HG03558 (cell line): ENCODE data around the gene CORIN.
"Not testable (repeated sequence)": the region's sequence is repeated elsewhere in the genome, so short reads cannot be mapped to it uniquely, and the experiment has no call there.

ENCODE experiments used
- ATAC-seq: cut with Tn5 transposase; IDR thresholded peaks from one replicate; pipeline ENCODE4 v1.9.1; 2021; ENCODE audit warnings: moderate number of reproducible peaks; ENCODE audit not compliant: unreplicated experiment; ENCODE audit errors: extremely low read depth

CORIN gene

GRCh38 chr4:47776353-47776752 is 61.5 kb downstream of the CORIN start:
- no peak for ATAC-seq

- no peak for ATAC-seq
These were observed 63.8 kb downstream of the CORIN start for GRCh38 chr4:47774079-47774478.

GRCh38 chr4:47771020-47771419 is 66.8 kb downstream of the CORIN start:
- no peak for ATAC-seq

- not testable (repeated sequence) for ATAC-seq
These were observed 69.9 kb downstream of the CORIN start for GRCh38 chr4:47767956-47768355.

- no peak for ATAC-seq
These were observed 74.6 kb downstream of the CORIN start for GRCh38 chr4:47763279-47763678.

GRCh38 chr4:47762376-47763266 is 75.2 kb downstream of the CORIN start:
- ATAC-seq: no peak

GRCh38 chr4:47753316-47753715 is 84.6 kb downstream of the CORIN start:
- ATAC-seq: not testable (repeated sequence)

GRCh38 chr4:47752214-47752613 is 85.7 kb downstream of the CORIN start:
- no peak for ATAC-seq

GRCh38 chr4:47750788-47751187 is 87.1 kb downstream of the CORIN start:
- no peak for ATAC-seq

GRCh38 chr4:47749858-47750257 is 88.0 kb downstream of the CORIN start:
- no peak for ATAC-seq

GRCh38 chr4:47749060-47749459 is 88.8 kb downstream of the CORIN start:
- ATAC-seq: no peak

GRCh38 chr4:47747846-47748494 is 89.9 kb downstream of the CORIN start:
- ATAC-seq: no peak

GRCh38 chr4:47747211-47747610 is 90.7 kb downstream of the CORIN start:
- no peak for ATAC-seq

- ATAC-seq: no peak
These were observed 91.7 kb downstream of the CORIN start for GRCh38 chr4:47746122-47746521.

GRCh38 chr4:47744843-47745382 is 93.0 kb downstream of the CORIN start:
- no peak for ATAC-seq

- ATAC-seq: no peak
These were observed 93.6 kb downstream of the CORIN start for GRCh38 chr4:47744253-47744652.

- no peak for ATAC-seq
These were observed 96.7 kb downstream of the CORIN start for GRCh38 chr4:47741200-47741599.

- no peak for ATAC-seq
These were observed 100.5 kb downstream of the CORIN start for GRCh38 chr4:47737326-47737725.

- ATAC-seq: no peak
These were observed 101.3 kb downstream of the CORIN start for GRCh38 chr4:47736555-47736954.

- no peak for ATAC-seq
These were observed 101.7 kb downstream of the CORIN start for GRCh38 chr4:47736146-47736545.
